ENCODE data around the gene DGKG.

Gene DGKG

DNA sequence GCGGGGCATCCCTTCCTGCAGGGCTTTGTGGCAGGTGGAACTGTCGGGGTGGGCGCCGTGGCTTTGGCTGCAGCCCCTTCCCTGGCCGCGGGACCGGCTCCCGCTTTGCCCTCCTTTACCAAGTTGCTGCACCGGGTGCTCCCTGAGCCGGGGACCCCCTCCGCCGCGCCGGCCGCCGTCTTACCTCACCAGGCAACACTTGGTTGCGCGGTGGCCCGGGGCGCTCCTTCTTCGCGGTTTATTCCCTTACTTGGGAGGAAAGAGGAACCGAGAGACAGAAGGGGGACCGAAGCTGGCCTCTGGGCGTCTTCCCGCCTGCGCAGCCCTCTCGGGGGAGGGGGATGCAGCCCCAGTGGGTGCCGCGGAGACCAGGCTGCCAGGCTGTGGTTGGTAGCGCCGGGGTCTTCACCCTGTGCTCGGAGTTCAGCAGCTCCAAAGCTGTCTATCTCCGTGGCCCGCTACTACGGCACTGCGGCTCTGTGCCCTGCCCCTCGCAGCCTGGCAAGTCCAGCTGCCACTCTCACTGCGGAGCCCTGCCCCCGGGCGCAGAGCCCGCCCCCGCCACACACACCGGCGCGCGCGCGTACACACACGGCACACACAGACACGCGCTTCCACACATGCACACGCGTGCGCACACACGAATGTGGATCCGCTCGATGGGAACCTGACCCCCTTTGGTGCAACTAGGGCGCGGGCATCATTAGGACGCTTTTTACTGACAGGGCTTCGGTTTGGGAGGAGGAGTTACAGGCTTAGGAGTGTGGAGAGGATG, at the start of gene DGKG:
Gene DGKG (minus strand): TSS at position 473 of the 775 bp plus-strand sequence. CDS start 41,775 bp downstream, outside the sequence.
- DNase-seq: peak; percentile 6 to 58

- DNase-seq: no peak
Observed at GRCh38 chr3:186411089-186411488, 49.1 kb upstream of the DGKG start.

DNA sequence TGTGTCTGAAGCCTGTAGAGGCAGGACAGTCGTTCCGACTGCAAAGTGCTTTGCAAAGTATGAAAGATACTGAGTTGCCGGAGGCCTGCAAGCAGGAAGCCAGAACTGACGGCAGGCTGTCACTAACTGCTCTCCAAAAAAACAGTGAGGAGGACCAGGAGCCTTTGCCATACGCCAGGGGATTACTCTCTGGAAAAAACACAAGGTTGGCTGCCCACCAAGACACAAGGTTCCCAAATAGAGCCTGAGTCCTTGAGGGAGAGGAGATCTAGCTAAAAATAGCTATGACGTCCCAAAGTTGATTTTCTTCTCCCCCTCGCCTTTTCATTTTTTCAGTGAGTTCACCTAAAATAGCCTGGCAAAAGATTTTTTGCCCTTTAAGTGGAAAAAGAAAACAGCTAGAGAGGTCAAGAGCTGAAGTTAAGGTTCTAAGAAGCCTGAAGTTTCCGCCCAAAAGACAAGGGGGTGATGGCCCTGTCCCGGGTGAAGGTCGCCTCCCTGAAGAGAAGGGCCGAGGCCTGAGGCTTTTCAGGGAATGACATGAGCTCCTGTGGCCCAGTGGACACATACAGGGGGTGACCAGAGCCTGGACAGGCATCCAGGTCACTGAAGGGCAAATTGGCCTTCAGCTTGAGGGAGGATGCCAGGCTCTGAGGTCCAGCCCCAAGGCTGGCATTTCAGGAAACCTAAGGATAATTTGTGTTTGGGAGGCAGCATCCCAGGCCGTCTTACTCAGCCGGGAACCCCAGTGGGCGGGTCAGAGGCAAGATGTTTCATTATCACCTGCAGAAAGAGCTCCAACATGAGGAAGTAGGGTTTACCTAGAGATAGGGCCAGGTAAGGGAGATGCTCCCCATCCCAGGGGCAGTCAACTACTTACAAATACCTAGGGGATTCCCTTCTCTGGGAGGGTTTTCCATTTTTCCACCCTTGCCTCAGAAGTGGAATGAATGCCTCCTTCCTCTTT, 44.9 kb upstream of the DGKG start:
- DNase-seq: no peak

- DNase-seq: no peak
Observed at GRCh38 chr3:186401556-186401955, 39.5 kb upstream of the DGKG start.

GRCh38 chr3:186400662-186401061, 38.6 kb upstream of the DGKG start:
- no peak for DNase-seq

DNA sequence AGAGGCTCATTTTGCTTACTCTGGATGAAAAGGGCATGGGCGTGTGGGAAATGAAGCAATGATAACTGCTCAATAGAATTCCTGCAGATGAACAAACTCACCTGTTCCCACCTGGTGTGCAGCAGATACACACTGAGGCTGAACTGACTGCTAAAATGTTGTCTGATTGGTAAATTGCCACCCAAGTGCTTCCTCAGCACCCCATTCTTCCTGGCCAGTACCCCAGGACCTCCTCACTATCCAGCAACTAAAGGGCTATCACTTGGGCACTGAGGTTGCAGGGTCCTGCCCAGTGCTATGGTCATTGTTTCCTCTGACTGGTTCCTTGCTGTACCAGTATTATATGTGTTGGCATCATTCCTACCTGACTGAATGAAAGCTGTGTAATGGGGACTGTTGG, 38.0 kb upstream of the DGKG start:
- DNase-seq: no peak

GRCh38 chr3:186394566-186395217, 32.7 kb upstream of the DGKG start:
- DNase-seq: no peak

DNA sequence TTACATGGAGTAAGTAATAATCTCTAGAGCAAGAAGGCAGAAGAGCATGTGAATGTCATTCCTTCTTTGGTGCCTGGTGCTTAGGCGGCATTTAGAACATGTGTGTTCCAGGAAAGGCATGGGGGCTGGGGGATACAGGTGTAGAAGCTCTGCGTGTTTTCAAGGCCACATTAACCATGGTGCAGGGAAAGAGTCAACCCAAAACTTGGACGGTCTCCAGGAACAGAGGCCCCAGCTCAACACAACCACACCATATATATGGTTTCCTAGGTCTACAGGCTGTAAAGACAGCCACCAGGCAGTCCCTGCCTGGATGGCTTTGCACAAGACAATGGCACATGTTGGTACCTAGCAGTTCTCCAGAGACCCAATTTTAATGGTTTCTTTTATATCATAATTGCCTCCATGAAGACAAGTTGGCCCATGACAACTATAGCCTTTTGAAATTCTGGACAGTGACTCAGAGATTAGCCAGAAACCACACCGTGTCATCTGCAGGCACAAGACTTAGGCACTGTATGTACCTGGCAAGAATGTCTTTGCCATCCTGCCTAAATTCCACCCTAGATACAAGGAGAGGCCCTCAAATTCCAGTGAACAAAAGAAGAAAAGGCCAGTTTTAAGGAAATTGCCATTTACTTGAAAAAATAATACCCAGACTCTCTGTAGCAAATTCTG, 25.0 kb upstream of the DGKG start:
- no peak for DNase-seq

- no peak for DNase-seq
Observed at GRCh38 chr3:186385856-186386602, 24.0 kb upstream of the DGKG start.

GRCh38 chr3:186383026-186383993, 21.3 kb upstream of the DGKG start:
- DNase-seq: no peak

DNA sequence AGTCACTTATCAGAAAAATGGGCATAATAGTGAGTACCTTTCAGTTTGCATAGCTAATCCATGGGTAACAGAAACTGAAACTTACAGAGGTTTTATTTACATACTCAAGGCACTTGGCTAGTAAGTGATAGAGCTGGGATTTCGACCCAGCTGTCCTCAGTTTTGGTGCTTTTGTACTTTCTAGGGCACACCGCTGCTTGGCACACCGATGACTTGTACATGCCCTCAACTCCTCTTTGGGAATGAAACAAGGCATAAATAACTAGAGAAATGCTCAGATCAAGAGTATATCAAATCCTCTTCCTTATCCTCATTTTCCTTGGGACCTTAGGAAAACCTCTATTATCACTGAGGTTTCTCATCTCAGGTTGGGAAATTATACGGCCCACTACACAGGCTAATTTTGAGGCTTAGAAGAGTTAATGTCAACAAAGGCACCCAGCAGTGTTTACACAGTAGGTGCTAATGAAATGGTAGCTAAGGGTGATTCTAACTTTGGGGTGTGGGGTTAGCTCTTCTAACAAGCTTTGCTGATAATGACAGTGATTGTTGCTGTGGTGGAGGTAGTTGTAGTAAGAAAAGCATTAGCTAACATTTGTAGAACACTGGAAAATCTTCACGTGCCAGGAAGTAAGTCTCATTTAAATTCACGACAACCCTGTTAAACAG, 20.3 kb upstream of the DGKG start:
- no peak for DNase-seq

GRCh38 chr3:186381424-186382216, 19.6 kb upstream of the DGKG start:
- no peak for DNase-seq

DNA sequence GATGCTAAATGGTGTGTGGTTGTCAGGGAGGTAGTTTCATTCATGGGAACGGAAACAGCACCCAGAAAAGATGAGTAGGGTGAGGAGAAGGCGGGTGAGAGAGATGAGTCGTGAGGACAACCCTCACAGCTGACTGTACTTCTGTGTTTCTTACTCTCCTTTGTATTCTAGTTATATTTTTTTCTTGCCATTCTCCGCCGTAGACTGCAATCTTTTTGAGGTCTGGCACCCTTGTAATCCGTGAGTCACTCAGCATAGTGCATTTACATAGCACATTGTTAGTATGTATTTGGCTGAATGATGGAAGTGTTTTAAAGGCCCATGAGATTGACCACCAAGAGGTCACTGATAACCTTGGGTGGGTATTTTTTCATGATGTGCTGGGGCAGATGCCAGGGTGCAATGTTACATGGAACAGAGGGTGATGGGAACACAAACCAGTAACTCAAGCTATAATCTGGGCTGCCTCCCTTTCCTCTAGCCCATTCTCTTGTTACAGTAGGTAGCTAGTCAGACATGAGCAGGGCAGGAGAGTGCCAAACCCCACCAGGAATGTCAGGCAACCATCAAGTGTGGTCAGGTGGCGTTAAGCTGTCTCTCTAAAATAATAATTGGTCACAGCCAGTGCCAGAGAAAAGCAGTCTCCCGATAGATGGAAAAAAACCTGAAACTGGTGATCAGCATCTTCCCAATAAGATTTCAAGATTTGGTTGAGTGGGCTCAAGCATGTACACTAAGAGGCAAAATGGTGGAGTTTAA, 18.8 kb upstream of the DGKG start:
- DNase-seq: no peak

DNA sequence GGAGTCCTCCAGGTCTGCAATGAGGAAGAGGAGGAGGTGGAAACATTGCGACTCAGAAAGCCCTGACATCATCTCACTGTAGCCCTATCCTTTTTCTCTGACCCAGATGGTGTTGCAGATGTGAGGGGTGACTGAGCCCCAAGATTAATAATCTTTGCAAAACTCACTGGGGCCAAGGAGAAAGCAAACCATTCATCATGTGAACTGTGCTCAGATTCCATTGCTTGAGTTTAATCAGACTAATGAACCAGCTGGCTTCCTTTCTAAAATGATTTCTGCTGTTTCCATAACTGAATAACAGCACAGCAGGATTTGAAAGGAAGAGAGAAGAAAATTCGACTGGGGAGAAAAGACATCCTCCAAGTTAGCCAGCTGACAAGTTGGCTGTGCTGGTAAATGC, 13.4 kb upstream of the DGKG start:
- DNase-seq: no peak

- no peak for DNase-seq
Observed at GRCh38 chr3:186374376-186374775, 12.3 kb upstream of the DGKG start.

GRCh38 chr3:186369217-186369616, 7.2 kb upstream of the DGKG start:
- no peak for DNase-seq

- no peak for DNase-seq
Observed at GRCh38 chr3:186368717-186369116, 6.7 kb upstream of the DGKG start.

DNA sequence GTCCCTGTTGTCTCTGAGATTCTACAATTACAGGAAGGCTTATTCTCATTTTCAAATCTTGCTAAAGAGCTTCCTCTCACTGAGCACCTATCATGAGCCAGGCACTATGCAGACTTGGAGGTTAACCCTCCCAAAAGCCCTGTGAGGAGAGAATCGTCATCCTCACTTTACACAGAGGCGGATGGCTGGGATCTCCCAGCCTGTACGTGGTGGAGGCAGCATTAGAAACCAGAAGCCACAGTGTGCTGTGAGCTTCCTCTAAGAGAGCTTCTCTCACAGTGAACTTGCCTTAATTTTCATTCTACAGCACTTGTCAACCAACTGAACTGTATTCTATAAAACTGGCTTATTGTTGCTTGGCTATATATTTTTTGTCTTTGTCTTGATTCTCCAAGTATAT, 6.1 kb upstream of the DGKG start:
- no peak for DNase-seq

DNA sequence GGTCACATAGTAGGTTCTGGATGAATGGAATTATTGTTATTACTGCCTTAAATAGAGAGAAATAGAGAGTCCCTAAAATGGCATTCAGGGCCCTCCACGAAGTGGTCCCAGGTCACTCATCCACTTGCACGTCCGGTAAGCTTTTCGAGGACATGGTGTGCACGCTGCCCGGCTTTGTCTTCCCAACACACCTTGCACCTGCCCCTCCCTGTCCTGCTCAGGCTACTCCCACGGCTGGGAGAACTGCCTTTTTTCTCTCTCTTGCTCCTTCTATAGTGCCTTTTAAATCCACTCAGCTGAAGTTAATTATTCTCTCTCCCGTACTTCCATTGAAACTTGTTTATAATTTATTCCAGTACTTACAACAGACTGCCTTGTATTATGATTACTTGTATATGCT, 5.6 kb upstream of the DGKG start:
- no peak for DNase-seq
